NCI-H128 (cell line): ENCODE data around the gene BUD23.

Source experiments
- DNase-seq: peaks from one replicate; lab custom pipeline; 2025; ENCODE audit not compliant: unreplicated experiment; lab: John Stamatoyannopoulos, UW

BUD23 gene

GRCh38 chr7:73740771-73741170 is 57.4 kb downstream of the BUD23 start:
- DNase-seq = no peak

DNA sequence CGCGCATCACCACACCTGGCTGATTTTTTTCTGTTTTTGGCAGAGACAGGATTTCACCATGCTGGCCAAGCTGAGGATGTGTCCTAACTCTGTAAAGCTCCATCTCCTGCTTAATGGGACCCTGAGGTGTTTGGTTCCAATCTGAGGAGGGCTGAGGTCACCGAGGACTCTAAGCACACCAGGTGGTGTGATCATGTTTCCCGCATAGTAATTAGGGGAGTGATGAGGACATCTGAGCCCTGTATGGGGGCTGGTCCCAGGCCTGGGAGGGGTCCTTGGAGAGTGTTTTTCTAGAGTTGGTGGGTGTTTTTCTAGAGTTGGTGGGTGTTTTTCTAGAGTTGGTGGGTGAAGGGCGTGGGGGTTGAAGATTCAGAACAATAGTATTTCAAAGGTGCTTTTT is 58.2 kb downstream of the BUD23 start:
- peak; percentile 32 for DNase-seq

DNA sequence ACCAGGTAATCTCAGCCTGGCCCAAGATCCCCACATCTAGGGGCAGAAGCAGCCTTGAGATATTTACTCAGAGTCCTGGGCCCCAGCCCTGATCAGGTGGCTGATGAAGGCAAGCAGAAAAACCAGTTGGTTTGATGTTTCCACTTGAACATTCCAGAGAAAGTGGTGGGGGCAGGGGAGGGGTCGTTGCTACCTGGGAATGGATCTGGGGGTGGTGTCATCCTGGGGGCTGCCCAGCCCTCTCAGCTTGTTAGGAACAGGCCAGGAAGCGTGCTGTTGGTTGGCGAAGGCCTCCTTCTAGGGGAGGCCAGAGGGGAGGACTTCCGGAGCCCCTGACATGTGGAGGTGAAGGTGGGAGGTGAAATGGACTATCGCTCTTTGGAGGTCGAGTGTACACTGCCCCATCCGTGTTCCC is 58.9 kb downstream of the BUD23 start:
- no peak for DNase-seq

- peak; percentile 78 for DNase-seq
These were observed 59.6 kb downstream of the BUD23 start for GRCh38 chr7:73742753-73743641.

DNA sequence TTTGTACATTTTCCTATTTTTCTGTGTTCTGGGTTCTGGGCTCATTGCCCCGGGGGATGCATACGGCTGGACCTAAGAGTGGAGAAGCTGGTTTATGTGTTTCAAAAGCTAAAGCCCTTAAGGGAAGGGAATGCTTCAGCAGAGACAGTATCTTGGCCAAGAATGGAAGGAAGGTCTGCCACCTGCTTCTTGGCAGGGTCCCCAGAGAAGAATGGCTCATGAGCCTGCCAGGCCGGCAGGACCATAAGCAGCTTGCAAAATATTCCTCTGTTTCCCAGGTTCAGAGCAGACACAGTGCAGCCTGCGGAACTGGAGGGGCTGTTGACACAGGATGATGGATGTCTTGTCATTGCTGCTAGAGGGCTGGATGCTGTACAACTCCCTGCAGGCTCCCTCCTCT is 63.0 kb downstream of the BUD23 start:
- DNase-seq = no peak
